Caco-2 (cell line): ENCODE data around the gene CCN5. TPM values are rescaled to one million over a fixed set of nuclear protein-coding genes. Genes with fewer than 3 reads are reported as not detected.

ENCODE experiments used
- BruUV-seq: library from RNA; stranded (reverse); fragments of 400-500 nt; replicated peaks from 2 replicates; lab custom pipeline; 2021; lab: Mats Ljungman, UMichigan
- CTCF ChIA-PET: fragments of 300-600 bp; sonication (Branson Sonifier 250); formaldehyde crosslinking; loops from one replicate; lab custom pipeline; 2022; ENCODE audit warnings: antibody characterized with exemption; lab: Charles Lee
- POLR2A ChIA-PET: fragments of 300-600 bp; sonication (Branson Sonifier 250); formaldehyde crosslinking; loops from one replicate; lab custom pipeline; 2022; ENCODE audit warnings: antibody characterized with exemption; lab: Charles Lee
- DNase-seq, 2 experiments: peaks; one replicate each; pipeline versions ENCODE4 v3.0.0 to v3.0.0-alpha.2; 2020 to 2022
- H3K27me3 ChIP-seq: replicated peaks from 2 replicates; pipeline ENCODE4 v1.6.0; 2011; ENCODE audit warnings: low read length; ENCODE audit not compliant: control insufficient read depth, insufficient read depth
- H3K36me3 ChIP-seq: 2 replicates; pipeline ENCODE4 v1.5.1; 2011; ENCODE audit warnings: low read length; ENCODE audit not compliant: control insufficient read depth, insufficient read depth
- H3K4me1 ChIP-seq: fragments of 250-450 bp; sonication (Bioruptor Pico); 2 replicates; pipeline ENCODE4 v1.5.1; 2020; ENCODE audit warnings: mild to moderate bottlenecking
- H3K4me3 ChIP-seq: 2 replicates; pipeline ENCODE4 v1.5.1; 2011; ENCODE audit warnings: low read depth, mild to moderate bottlenecking, control low read depth, low read length
- H3K9me3 ChIP-seq: fragments of 250-450 bp; sonication (Bioruptor Pico); 2 replicates; pipeline ENCODE4 v1.5.1; 2020; ENCODE audit warnings: mild to moderate bottlenecking, moderate library complexity
- H3K27ac Mint-ChIP-seq: one replicate; pipeline ENCODE4 v1.8.0; 2022; ENCODE audit warnings: mixed read lengths; ENCODE audit not compliant: unreplicated experiment
- H3K27me3 Mint-ChIP-seq: one replicate; pipeline ENCODE4 v1.8.0; 2022; ENCODE audit warnings: mixed read lengths; ENCODE audit not compliant: insufficient read depth, unreplicated experiment
- H3K36me3 Mint-ChIP-seq: one replicate; pipeline ENCODE4 v1.8.0; 2022; ENCODE audit warnings: mild to moderate bottlenecking, mixed read lengths; ENCODE audit not compliant: insufficient read depth, unreplicated experiment
- H3K4me1 Mint-ChIP-seq: one replicate; pipeline ENCODE4 v1.8.0; 2022; ENCODE audit warnings: low read depth, mixed read lengths; ENCODE audit not compliant: unreplicated experiment
- H3K4me3 Mint-ChIP-seq: one replicate; pipeline ENCODE4 v1.8.0; 2022; ENCODE audit warnings: mild to moderate bottlenecking, moderate library complexity, mixed read lengths; ENCODE audit not compliant: unreplicated experiment
- H3K9me3 Mint-ChIP-seq: one replicate; pipeline ENCODE4 v1.8.0; 2022; ENCODE audit warnings: mixed read lengths; ENCODE audit not compliant: unreplicated experiment
- intact Hi-C: fragments of 100-400 bp; cut with micrococcal nuclease; formaldehyde crosslinking; loops from one replicate; pipeline ENCODE4 v1.10.0; 2022; ENCODE audit not compliant: unreplicated experiment
- total RNA-seq: library from RNA; stranded (reverse); gene quantifications from 2 replicates; pipeline ENCODE4 v1.2.3, GENCODE V29; 2022
- TF ChIP-seq, protein P1 (sequence below), 2 experiments: fragments of 200-600 bp in 1 of 2; IDR thresholded peaks; 1 replicate in 1 of 2; 2 replicates in 1 of 2; pipeline versions ENCODE4 v1.5.1 to v1.8.0; 2011 to 2022; ENCODE audit warnings: antibody characterized with exemption in 1 of 2, control low read depth in 1 of 2, inconsistent platforms in 1 of 2, low read depth in 1 of 2, low read length in 1 of 2, mild to moderate bottlenecking in 1 of 2, moderate library complexity in 1 of 2; ENCODE audit not compliant: insufficient read depth in 1 of 2, severe bottlenecking in 1 of 2, unreplicated experiment in 1 of 2

CCN5 gene
- total RNA-seq, 1 experiment from 2014 or later: not detected

DNA sequence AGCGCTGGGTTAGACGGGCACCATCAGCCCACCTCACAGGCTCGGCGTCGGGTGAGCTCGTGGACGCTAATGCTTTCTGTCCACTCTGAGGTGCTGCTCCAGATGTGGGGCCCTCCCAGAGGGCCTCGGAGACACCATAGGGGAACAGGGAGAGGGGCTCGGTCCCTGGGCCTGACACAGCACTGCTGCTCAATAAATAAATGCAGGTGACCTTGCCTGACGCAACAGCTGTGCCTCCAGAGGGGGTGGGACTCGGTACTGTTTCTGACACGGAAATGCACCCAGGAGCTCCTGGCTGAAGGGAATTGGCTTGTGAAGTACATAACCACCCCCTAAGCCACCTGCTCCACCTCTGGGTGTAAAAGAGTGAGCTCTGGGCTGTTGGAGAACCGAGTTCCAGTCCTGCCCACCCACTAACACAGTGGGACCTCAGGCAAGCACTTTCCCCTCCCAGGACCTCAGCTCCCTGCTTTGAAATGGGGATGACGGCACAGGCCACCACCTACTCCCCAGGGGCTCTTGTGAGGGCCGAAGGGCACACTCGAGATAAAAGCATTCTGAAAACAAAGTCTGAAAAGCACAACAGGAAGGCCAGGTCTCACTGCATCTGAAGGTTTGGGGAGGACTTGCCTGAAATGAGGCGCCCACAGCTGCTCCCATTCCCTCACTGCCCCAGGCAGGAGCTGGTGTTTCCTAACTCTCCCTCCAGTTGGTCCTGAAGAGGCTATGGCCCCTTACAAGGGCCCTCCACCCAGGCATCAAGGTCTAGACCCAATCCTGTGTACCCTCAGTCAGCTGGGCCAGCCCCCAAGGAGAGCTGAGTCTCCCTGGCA lies 37.1 kb downstream of the CCN5 start:
- no TSS peak for BruUV-seq
- no peaks in the 10 kb centered on the region for H3K36me3 ChIP-seq
- Mint-ChIP-seq H3K4me3 (no peak overlapping the region), H3K4me1 (peaks cover 4% of the 10 kb centered on the region), H3K9me3 (no peaks in the 10 kb centered on the region), H3K36me3 (peaks cover 12% of the 10 kb centered on the region), H3K27ac (no peak overlapping the region), H3K27me3 (peaks cover 2% of the 10 kb centered on the region)
- no peak for DNase-seq
- intact Hi-C loops: no loop called here
- H3K4me3 ChIP-seq: no peak overlapping the region
- no peaks in the 10 kb centered on the region for H3K4me1 ChIP-seq
- ChIA-PET POLR2A (no interaction called here), CTCF (interaction anchor here (0.9 kb wide), 1 partner anchor 24 kb away, joined by 3 read pairs; no protein-coding TSS in a partner anchor)
- TF ChIP-seq, protein P1, sequence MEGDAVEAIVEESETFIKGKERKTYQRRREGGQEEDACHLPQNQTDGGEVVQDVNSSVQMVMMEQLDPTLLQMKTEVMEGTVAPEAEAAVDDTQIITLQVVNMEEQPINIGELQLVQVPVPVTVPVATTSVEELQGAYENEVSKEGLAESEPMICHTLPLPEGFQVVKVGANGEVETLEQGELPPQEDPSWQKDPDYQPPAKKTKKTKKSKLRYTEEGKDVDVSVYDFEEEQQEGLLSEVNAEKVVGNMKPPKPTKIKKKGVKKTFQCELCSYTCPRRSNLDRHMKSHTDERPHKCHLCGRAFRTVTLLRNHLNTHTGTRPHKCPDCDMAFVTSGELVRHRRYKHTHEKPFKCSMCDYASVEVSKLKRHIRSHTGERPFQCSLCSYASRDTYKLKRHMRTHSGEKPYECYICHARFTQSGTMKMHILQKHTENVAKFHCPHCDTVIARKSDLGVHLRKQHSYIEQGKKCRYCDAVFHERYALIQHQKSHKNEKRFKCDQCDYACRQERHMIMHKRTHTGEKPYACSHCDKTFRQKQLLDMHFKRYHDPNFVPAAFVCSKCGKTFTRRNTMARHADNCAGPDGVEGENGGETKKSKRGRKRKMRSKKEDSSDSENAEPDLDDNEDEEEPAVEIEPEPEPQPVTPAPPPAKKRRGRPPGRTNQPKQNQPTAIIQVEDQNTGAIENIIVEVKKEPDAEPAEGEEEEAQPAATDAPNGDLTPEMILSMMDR (IDR thresholded peaks at IDR 0.05; ENCODE audit: insufficient read depth in 1 of 2, low read depth in 1 of 2, low read length in 1 of 2, severe bottlenecking in 1 of 2, unreplicated experiment in 1 of 2): no peak
- H3K9me3 ChIP-seq: no peaks in the 10 kb centered on the region
- no peaks in the 10 kb centered on the region for H3K27me3 ChIP-seq

DNA sequence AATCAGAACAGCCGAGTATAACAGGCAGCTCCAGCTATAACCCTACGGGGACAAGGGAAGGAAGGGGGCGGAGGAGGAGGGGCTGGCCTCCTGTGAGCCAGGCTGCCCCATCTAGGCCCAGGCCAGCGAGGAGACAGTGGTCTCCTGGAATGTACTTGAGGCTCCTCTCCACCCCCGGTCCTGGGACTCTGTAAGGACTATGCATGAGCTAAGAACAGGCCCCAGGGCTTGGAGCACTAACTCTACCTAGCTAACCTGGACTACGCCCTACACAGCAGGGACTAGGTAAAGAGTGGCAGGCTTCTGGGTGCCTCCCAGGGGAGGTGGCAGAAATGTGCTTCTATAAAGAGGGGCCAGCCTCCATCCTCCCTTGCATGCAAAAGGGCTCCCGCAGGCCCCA lies 39.4 kb downstream of the CCN5 start:
- H3K36me3 ChIP-seq: no peaks in the 10 kb centered on the region
- Mint-ChIP-seq H3K9me3 (no peaks in the 10 kb centered on the region), H3K4me3 (no peak overlapping the region), H3K4me1 (no peaks in the 10 kb centered on the region), H3K27me3 (no peaks in the 10 kb centered on the region), H3K36me3 (peaks cover 8% of the 10 kb centered on the region), H3K27ac (no peak overlapping the region)
- BruUV-seq: no TSS peak
- no peak overlapping the region for H3K4me3 ChIP-seq
- TF ChIP-seq, protein P1 (IDR thresholded peaks at IDR 0.05; ENCODE audit: insufficient read depth in 1 of 2, low read depth in 1 of 2, low read length in 1 of 2, severe bottlenecking in 1 of 2, unreplicated experiment in 1 of 2): no peak
- no peak for DNase-seq
- intact Hi-C loops: no loop called here
- no peaks in the 10 kb centered on the region for H3K27me3 ChIP-seq
- ChIA-PET CTCF (interaction anchor here (0.6 to 0.8 kb wide), 2 partner anchors 81 to 113 kb away, joined by 3 read pairs; no protein-coding TSS in a partner anchor), POLR2A (no interaction called here)
- no peaks in the 10 kb centered on the region for H3K9me3 ChIP-seq
- no peaks in the 10 kb centered on the region for H3K4me1 ChIP-seq

DNA sequence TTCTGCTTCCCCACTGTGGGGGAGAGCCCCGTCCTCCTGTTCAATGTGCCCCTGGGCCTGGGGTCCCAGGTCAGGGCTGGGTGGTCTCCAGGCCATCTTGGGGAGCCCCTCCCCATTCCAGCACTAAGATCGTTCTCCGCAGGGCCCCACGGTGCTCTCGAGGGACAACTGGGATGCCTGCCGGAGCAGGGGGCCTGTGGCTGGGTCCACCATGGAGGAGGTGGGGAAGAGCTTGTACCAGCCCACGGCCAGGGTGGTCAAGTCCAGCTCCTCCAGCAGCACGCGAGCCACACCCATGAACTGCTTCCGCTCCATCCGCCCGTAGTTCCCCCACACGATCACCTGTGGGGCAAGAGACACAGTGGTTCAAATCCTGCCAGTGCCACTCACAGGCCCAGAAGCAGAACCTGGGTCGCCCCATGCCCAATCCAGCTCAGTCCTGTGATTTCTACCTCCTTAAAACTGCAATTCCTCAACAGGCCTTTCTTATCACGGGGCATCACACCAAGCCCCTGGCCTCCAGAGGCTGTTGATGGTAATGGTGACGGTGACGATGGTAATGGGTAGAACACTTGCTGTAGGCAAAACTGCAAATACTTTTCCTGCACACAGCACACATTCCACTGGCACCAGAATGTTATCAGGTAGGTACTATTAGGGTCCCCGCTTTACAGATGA lies 41.0 kb downstream of the CCN5 start:
- ChIA-PET CTCF (interaction anchor here (0.6 to 2.4 kb wide), 4 partner anchors 9 to 107 kb away, joined by 3 to 10 read pairs (median 5); no protein-coding TSS in a partner anchor), POLR2A (no interaction called here)
- H3K4me3 ChIP-seq: no peak overlapping the region
- TF ChIP-seq, protein P1 (IDR thresholded peaks at IDR 0.05; ENCODE audit: insufficient read depth in 1 of 2, low read depth in 1 of 2, low read length in 1 of 2, severe bottlenecking in 1 of 2, unreplicated experiment in 1 of 2): no peak
- no TSS peak for BruUV-seq
- H3K27me3 ChIP-seq: no peaks in the 10 kb centered on the region
- Mint-ChIP-seq H3K4me3 (no peak overlapping the region), H3K4me1 (no peaks in the 10 kb centered on the region), H3K27ac (no peak overlapping the region), H3K27me3 (peaks cover 3% of the 10 kb centered on the region), H3K9me3 (no peaks in the 10 kb centered on the region), H3K36me3 (no peaks in the 10 kb centered on the region)
- H3K9me3 ChIP-seq: no peaks in the 10 kb centered on the region
- peak in 1 of 2 experiments; percentile 38 for DNase-seq
- no peaks in the 10 kb centered on the region for H3K4me1 ChIP-seq
- H3K36me3 ChIP-seq: no peaks in the 10 kb centered on the region
- intact Hi-C loops: no loop called here
